ENCODE results near the gene TGFB2. TPM values are rescaled to one million over a fixed set of nuclear protein-coding genes. Genes with fewer than 3 reads are reported as not detected.
A peak's percentile ranks its signal among the peaks of the same experiment; 100 is the strongest.

The TGFB2 gene
- total RNA-seq, 1 experiment from 2014 or later = 0.34 TPM

- Histone ChIP-seq H3K9ac (ENCODE audit: low read length) (no peak overlapping the region), H3K27me3 (ENCODE audit: insufficient read depth, low read length) (no peaks in the 10 kb centered on the region), H2AFZ (ENCODE audit: low read depth, low read length, poor library complexity, severe bottlenecking) (no peak overlapping the region), H3K4me2 (ENCODE audit: low read length) (peak overlapping the region; percentile 61), H3K36me3 (ENCODE audit: control insufficient read depth in 1 of 2, insufficient read depth in 2 of 2, low read length in 2 of 2) (no peaks in the 10 kb centered on the region), H3K9me3 (ENCODE audit: control insufficient read depth in 1 of 2, insufficient read depth in 1 of 2, low read depth in 1 of 2, low read length in 2 of 2) (no peaks in the 10 kb centered on the region), H3K4me1 (ENCODE audit: control insufficient read depth in 1 of 2, insufficient read depth in 2 of 2, low read length in 2 of 2) (peaks cover 12 to 30% of the 10 kb centered on the region in 2 experiments), H3K4me3 (replicated peaks in 1 of 2; ENCODE audit: low read depth in 1 of 2, low read length in 2 of 2) (no peak overlapping the region), H3K9me2 (ENCODE audit: insufficient read depth) (no peaks in the 10 kb centered on the region), H3K27ac (ENCODE audit: low read depth, low read length) (no peak overlapping the region; the same call in 1 of the 2 replicates), H4K20me1 (ENCODE audit: insufficient read depth) (no peaks in the 10 kb centered on the region), H3K79me2 (ENCODE audit: insufficient read depth, low read length) (no peaks in the 10 kb centered on the region)
- POLR2A ChIA-PET = no interaction called here
- CTCF ChIA-PET = no interaction called here
- intact Hi-C loops (cut with micrococcal nuclease) = no loop called here
- RAD21 ChIA-PET (ENCODE audit: low non-redundant PET in 1 of 2, low total read pairs in 2 of 2, uncharacterized antibody in 2 of 2, unreplicated experiment in 2 of 2) = no interaction called here
- DNase-seq (ENCODE audit: low read depth, low spot score) (no peak), ATAC-seq (peak; percentile 57)
- no TSS peak for BruUV-seq (replicated peaks)
- TF ChIP-seq EZH2 (IDR thresholded peaks at IDR 0.05) = no peak
- no peak for TF ChIP-seq EGR1 (IDR thresholded peaks at IDR 0.05; ENCODE audit: low read depth)
- TF ChIP-seq MAX (IDR thresholded peaks at IDR 0.05) = no peak
- TF ChIP-seq SRF (IDR thresholded peaks at IDR 0.05; ENCODE audit: low read depth) = no peak
- no peak for TF ChIP-seq YY1 (IDR thresholded peaks at IDR 0.05; ENCODE audit: extremely low read depth, insufficient replicate concordance, low read depth, low read length)
- TF ChIP-seq, protein P1, sequence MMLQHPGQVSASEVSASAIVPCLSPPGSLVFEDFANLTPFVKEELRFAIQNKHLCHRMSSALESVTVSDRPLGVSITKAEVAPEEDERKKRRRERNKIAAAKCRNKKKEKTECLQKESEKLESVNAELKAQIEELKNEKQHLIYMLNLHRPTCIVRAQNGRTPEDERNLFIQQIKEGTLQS (IDR thresholded peaks at IDR 0.05) = no peak
These were observed 143.8 kb downstream of the TGFB2 start for GRCh38 chr1:218488986-218489385.

DNA sequence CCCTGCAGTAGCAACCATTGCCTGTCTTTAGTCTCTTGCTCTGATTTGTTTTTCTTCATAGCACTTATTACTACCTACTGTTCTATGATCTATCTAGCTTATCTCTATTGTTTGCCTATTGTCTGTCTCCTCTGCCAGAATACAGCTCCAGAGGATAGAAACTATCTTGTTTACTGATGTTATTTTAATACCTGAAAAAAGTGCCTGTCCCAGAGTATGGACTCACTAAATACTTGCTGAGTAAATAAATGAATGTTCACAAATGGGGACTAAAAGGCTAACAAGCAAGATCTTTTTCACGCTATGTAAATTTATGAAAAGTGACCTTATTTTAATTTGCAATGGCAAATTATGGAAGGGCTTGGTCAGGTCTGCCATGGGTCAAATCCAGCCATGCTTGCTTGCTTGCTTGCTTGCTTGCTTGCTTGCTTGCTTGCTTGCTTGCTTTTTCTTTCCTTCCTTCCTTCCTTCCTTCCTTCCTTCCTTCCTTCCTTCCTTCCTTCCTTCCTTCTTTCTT, 145.3 kb downstream of the TGFB2 start:
- Histone ChIP-seq H3K27ac (ENCODE audit: low read depth, low read length) (no peak overlapping the region), H3K4me3 (replicated peaks in 1 of 2; ENCODE audit: low read depth in 1 of 2, low read length in 2 of 2) (no peak overlapping the region), H3K27me3 (ENCODE audit: insufficient read depth, low read length) (no peaks in the 10 kb centered on the region), H2AFZ (ENCODE audit: low read depth, low read length, poor library complexity, severe bottlenecking) (no peak overlapping the region), H3K9me2 (ENCODE audit: insufficient read depth) (no peaks in the 10 kb centered on the region), H3K9me3 (ENCODE audit: control insufficient read depth in 1 of 2, insufficient read depth in 1 of 2, low read depth in 1 of 2, low read length in 2 of 2) (no peaks in the 10 kb centered on the region), H4K20me1 (ENCODE audit: insufficient read depth) (no peaks in the 10 kb centered on the region), H3K9ac (ENCODE audit: low read length) (no peak overlapping the region), H3K79me2 (ENCODE audit: insufficient read depth, low read length) (no peaks in the 10 kb centered on the region), H3K4me2 (ENCODE audit: low read length) (no peak overlapping the region), H3K36me3 (ENCODE audit: control insufficient read depth in 1 of 2, insufficient read depth in 2 of 2, low read length in 2 of 2) (no peaks in the 10 kb centered on the region), H3K4me1 (ENCODE audit: control insufficient read depth in 1 of 2, insufficient read depth in 2 of 2, low read length in 2 of 2) (peaks cover 12 to 30% of the 10 kb centered on the region in 2 experiments)
- ChIA-PET POLR2A (no interaction called here), CTCF (no interaction called here), RAD21 (ENCODE audit: low non-redundant PET in 1 of 2, low total read pairs in 2 of 2, uncharacterized antibody in 2 of 2, unreplicated experiment in 2 of 2) (no interaction called here)
- no TSS peak for BruUV-seq (replicated peaks)
- TF ChIP-seq MAX (IDR thresholded peaks at IDR 0.05) = no peak
- no peak for TF ChIP-seq YY1 (IDR thresholded peaks at IDR 0.05; ENCODE audit: extremely low read depth, insufficient replicate concordance, low read depth, low read length)
- no peak for TF ChIP-seq SP1 (IDR thresholded peaks at IDR 0.05; ENCODE audit: low read depth)
- no peak for TF ChIP-seq ELF1 (IDR thresholded peaks at IDR 0.05; ENCODE audit: borderline replicate concordance, low read depth)
- no peak for TF ChIP-seq ZNF274 (IDR thresholded peaks at IDR 0.05; ENCODE audit: low read depth, low read length)
- no peak for TF ChIP-seq FOSL1 (IDR thresholded peaks at IDR 0.05; ENCODE audit: low read depth)
- no peak for TF ChIP-seq POLR2A (IDR thresholded peaks at IDR 0.05; ENCODE audit: borderline replicate concordance, extremely low read depth, insufficient read depth, insufficient read length)
- no peak for TF ChIP-seq CEBPB (IDR thresholded peaks at IDR 0.05; ENCODE audit: low read depth)
- no peak for TF ChIP-seq EZH2 (IDR thresholded peaks at IDR 0.05)
- no peak for TF ChIP-seq EGR1 (IDR thresholded peaks at IDR 0.05; ENCODE audit: low read depth)
- no peak for TF ChIP-seq RAD21 (IDR thresholded peaks at IDR 0.05; ENCODE audit: low read depth)
- no peak for TF ChIP-seq REST (IDR thresholded peaks at IDR 0.05; ENCODE audit: low read depth)
- ATAC-seq (no peak), DNase-seq (ENCODE audit: low read depth, low spot score) (no peak)
- intact Hi-C loops (cut with micrococcal nuclease) = no loop called here
